HepG2 (cell line): ENCODE measurements around the gene PARD3. TPM values are rescaled to one million over a fixed set of nuclear protein-coding genes. Genes with fewer than 3 reads are reported as not detected.

Experiments
- ADNP ChIP-seq: sonication (generic); formaldehyde crosslinking; IDR thresholded peaks from 2 replicates; pipeline ENCODE4 v1.4.0; 2020; ENCODE audit warnings: missing genetic modification reagents
- ATF1 ChIP-seq: IDR thresholded peaks from 2 replicates; pipeline ENCODE4 v1.6.1; 2016; ENCODE audit warnings: mild to moderate bottlenecking, control low read depth
- CBX2 ChIP-seq, 2 experiments: fragments of 200-600 bp in 1 of 2; sonication (generic); formaldehyde crosslinking in 1 of 2; IDR thresholded peaks; 2 replicates each; pipeline versions ENCODE4 v1.7.0 to v1.8.1; 2018 to 2022; ENCODE audit warnings: low read depth in 2 of 2, low read length in 1 of 2, mild to moderate bottlenecking in 1 of 2, missing genetic modification reagents in 1 of 2
- FOXA3 ChIP-seq: IDR thresholded peaks from 2 replicates; pipeline ENCODE4 v1.6.1; 2016; ENCODE audit warnings: missing genetic modification reagents, missing compliant biosample characterization
- GPN1 ChIP-seq: sonication (generic); formaldehyde crosslinking; IDR thresholded peaks from 2 replicates; pipeline ENCODE4 v1.5.1; 2020; ENCODE audit warnings: missing genetic modification reagents, borderline replicate concordance
- HDAC6 ChIP-seq: fragments of 200-600 bp; sonication (generic); IDR thresholded peaks from 2 replicates; pipeline ENCODE4 v1.7.0; 2017; ENCODE audit warnings: mild to moderate bottlenecking, antibody characterized with exemption, low read length, low read depth
- HNRNPLL ChIP-seq: fragments of 200-400 bp; formaldehyde crosslinking; IDR thresholded peaks from 2 replicates; pipeline ENCODE4 v1.6.1; 2017; ENCODE audit warnings: mild to moderate bottlenecking, low read depth, low read length; ENCODE audit not compliant: poor library complexity, severe bottlenecking
- ISX ChIP-seq: sonication (generic); formaldehyde crosslinking; conservative IDR thresholded peaks from 2 replicates; pipeline ENCODE4 v1.5.0; 2020; ENCODE audit warnings: missing genetic modification reagents
- PHF8 ChIP-seq: sonication (generic); formaldehyde crosslinking; IDR thresholded peaks from 2 replicates; pipeline ENCODE4 v1.5.0; 2020; ENCODE audit warnings: missing genetic modification reagents
- RELA ChIP-seq: sonication (generic); formaldehyde crosslinking; IDR thresholded peaks from 2 replicates; pipeline ENCODE4 v1.4.0; 2020; ENCODE audit warnings: missing genetic modification reagents
- SAP130 ChIP-seq: IDR thresholded peaks from 2 replicates; pipeline ENCODE4 v1.6.1; 2016; ENCODE audit warnings: low read depth
- SETDB1 ChIP-seq: sonication (generic); formaldehyde crosslinking; IDR thresholded peaks from 2 replicates; pipeline ENCODE4 v1.5.1; 2020; ENCODE audit warnings: missing genetic modification reagents, mild to moderate bottlenecking, borderline replicate concordance
- ZBTB42 ChIP-seq: sonication (generic); formaldehyde crosslinking; IDR thresholded peaks from 2 replicates; pipeline ENCODE4 v1.5.0; 2020; ENCODE audit warnings: mild to moderate bottlenecking, missing genetic modification reagents
- ZKSCAN1 ChIP-seq: fragments of 150-350 bp; IDR thresholded peaks from 2 replicates; pipeline ENCODE4 v1.6.1; 2014; ENCODE audit warnings: low read length
- ZNF354B ChIP-seq: sonication (generic); formaldehyde crosslinking; IDR thresholded peaks from 2 replicates; pipeline ENCODE4 v1.8.0; 2022; ENCODE audit warnings: mild to moderate bottlenecking, missing genetic modification reagents
- ZNF629 ChIP-seq: sonication (generic); formaldehyde crosslinking; conservative IDR thresholded peaks from 2 replicates; pipeline ENCODE4 v1.5.0; 2020; ENCODE audit warnings: missing genetic modification reagents
- polyA plus RNA-seq, 8 experiments: library from polyadenylated mRNA; depleted of rRNA in 3 of 8; stranded (reverse) in 7 of 8; unstranded in 1 of 8; fragments of >200 nt; fragmentation: Illumina TruSeq in 4 of 8; extraction: Trizol in 4 of 8; gene quantifications; 2 replicates each; pipeline versions ENCODE4 v1.2.1 to v1.2.3, GENCODE V29; 2011 to 2016; ENCODE audit warnings: low read depth in 4 of 8, missing spikeins in 1 of 8, mixed read lengths in 1 of 8; ENCODE audit not compliant: insufficient read depth in 1 of 8
- total RNA-seq, 5 experiments: library from RNA; depleted of rRNA; stranded (reverse); fragments of >200 nt; fragmentation: Illumina TruSeq; extraction: Trizol; gene quantifications; 2 replicates each; pipeline ENCODE4 v1.2.3, GENCODE V29; 2016; ENCODE audit warnings: low read depth in 1 of 5
- TF ChIP-seq, protein P1 (sequence below): sonication (generic); formaldehyde crosslinking; IDR thresholded peaks from 2 replicates; pipeline ENCODE4 v1.4.0; 2020; ENCODE audit warnings: mild to moderate bottlenecking, missing genetic modification reagents
- TF ChIP-seq, protein P2 (sequence below): fragments of 450-650 bp; IDR thresholded peaks from 2 replicates; pipeline ENCODE4 v1.6.1; 2016
- TF ChIP-seq, protein P3 (sequence below): sonication (generic); formaldehyde crosslinking; IDR thresholded peaks from 2 replicates; pipeline ENCODE4 v1.5.0; 2020; ENCODE audit warnings: mild to moderate bottlenecking, missing genetic modification reagents, borderline replicate concordance
- TF ChIP-seq, protein P4 (sequence below): sonication (generic); formaldehyde crosslinking; IDR thresholded peaks from 2 replicates; pipeline ENCODE4 v1.5.0; 2020; ENCODE audit warnings: mild to moderate bottlenecking, missing genetic modification reagents, borderline replicate concordance
- TF ChIP-seq, protein P5 (sequence below): IDR thresholded peaks from 2 replicates; pipeline ENCODE4 v1.6.1; 2016; ENCODE audit warnings: missing compliant biosample characterization, missing genetic modification reagents, borderline replicate concordance
- TF ChIP-seq, protein P6 (sequence below): sonication (generic); formaldehyde crosslinking; IDR thresholded peaks from 2 replicates; pipeline ENCODE4 v1.4.0; 2020; ENCODE audit warnings: mild to moderate bottlenecking, missing genetic modification reagents

PARD3 gene
- total and polyA plus RNA-seq, 2 of the 13 experiments (the other 11 are each of a cell fraction or from before 2014, with no cell fraction given) = 40.9 to 60.0 TPM

DNA sequence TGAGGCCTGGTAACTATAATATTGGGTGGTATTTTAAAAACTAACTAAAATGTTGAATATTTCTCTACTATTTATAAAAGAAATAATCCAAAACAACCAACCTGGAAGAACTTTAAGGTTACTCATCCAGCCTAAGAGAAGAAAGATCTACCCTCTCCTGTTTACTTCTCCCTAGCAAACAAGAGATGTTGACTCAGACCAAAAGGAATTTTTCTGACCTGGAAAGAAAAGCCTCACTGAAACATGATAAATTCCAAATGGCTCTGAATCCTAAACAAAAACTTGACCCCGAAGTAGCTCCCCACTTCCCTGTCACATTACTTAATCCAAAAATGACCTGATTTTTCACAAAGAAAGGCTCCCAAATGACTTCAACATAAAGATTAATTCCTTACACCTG is 101.2 kb downstream of the PARD3 start (continued):
- TF ChIP-seq ZBTB42 (CRISPR knock-in tag) (no peak), ADNP (CRISPR knock-in tag) (no peak), ZNF354B (CRISPR knock-in tag) (no peak), RELA (CRISPR knock-in tag) (no peak), GPN1 (CRISPR knock-in tag) (no peak), ZNF629 (CRISPR knock-in tag) (no peak), CBX2 (IDR thresholded peaks at IDR 0.05; ENCODE audit: low read depth, low read length) (no peak), CBX2 (CRISPR knock-in tag; IDR thresholded peaks at IDR 0.05; ENCODE audit: low read depth) (no peak), SETDB1 (CRISPR knock-in tag) (no peak), SAP130 (CRISPR knock-in tag) (peak; percentile 26; the same call in 1 of the 2 replicates), HNRNPLL (no peak), ISX (CRISPR knock-in tag) (no peak), ZKSCAN1 (no peak), HDAC6 (no peak), FOXA3 (peak; percentile 91), ATF1 (CRISPR knock-in tag) (no peak), PHF8 (CRISPR knock-in tag) (no peak)
- TF ChIP-seq, protein P1, sequence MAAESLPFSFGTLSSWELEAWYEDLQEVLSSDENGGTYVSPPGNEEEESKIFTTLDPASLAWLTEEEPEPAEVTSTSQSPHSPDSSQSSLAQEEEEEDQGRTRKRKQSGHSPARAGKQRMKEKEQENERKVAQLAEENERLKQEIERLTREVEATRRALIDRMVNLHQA (CRISPR knock-in tag) = no peak
- TF ChIP-seq, protein P2, sequence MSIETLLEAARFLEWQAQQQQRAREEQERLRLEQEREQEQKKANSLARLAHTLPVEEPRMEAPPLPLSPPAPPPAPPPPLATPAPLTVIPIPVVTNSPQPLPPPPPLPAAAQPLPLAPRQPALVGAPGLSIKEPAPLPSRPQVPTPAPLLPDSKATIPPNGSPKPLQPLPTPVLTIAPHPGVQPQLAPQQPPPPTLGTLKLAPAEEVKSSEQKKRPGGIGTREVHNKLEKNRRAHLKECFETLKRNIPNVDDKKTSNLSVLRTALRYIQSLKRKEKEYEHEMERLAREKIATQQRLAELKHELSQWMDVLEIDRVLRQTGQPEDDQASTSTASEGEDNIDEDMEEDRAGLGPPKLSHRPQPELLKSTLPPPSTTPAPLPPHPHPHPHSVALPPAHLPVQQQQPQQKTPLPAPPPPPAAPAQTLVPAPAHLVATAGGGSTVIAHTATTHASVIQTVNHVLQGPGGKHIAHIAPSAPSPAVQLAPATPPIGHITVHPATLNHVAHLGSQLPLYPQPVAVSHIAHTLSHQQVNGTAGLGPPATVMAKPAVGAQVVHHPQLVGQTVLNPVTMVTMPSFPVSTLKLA = no peak
- TF ChIP-seq, protein P3, sequence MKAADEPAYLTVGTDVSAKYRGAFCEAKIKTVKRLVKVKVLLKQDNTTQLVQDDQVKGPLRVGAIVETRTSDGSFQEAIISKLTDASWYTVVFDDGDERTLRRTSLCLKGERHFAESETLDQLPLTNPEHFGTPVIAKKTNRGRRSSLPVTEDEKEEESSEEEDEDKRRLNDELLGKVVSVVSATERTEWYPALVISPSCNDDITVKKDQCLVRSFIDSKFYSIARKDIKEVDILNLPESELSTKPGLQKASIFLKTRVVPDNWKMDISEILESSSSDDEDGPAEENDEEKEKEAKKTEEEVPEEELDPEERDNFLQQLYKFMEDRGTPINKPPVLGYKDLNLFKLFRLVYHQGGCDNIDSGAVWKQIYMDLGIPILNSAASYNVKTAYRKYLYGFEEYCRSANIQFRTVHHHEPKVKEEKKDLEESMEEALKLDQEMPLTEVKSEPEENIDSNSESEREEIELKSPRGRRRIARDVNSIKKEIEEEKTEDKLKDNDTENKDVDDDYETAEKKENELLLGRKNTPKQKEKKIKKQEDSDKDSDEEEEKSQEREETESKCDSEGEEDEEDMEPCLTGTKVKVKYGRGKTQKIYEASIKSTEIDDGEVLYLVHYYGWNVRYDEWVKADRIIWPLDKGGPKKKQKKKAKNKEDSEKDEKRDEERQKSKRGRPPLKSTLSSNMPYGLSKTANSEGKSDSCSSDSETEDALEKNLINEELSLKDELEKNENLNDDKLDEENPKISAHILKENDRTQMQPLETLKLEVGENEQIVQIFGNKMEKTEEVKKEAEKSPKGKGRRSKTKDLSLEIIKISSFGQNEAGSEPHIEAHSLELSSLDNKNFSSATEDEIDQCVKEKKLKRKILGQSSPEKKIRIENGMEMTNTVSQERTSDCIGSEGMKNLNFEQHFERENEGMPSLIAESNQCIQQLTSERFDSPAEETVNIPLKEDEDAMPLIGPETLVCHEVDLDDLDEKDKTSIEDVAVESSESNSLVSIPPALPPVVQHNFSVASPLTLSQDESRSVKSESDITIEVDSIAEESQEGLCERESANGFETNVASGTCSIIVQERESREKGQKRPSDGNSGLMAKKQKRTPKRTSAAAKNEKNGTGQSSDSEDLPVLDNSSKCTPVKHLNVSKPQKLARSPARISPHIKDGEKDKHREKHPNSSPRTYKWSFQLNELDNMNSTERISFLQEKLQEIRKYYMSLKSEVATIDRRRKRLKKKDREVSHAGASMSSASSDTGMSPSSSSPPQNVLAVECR (CRISPR knock-in tag) = no peak
- TF ChIP-seq, protein P4, sequence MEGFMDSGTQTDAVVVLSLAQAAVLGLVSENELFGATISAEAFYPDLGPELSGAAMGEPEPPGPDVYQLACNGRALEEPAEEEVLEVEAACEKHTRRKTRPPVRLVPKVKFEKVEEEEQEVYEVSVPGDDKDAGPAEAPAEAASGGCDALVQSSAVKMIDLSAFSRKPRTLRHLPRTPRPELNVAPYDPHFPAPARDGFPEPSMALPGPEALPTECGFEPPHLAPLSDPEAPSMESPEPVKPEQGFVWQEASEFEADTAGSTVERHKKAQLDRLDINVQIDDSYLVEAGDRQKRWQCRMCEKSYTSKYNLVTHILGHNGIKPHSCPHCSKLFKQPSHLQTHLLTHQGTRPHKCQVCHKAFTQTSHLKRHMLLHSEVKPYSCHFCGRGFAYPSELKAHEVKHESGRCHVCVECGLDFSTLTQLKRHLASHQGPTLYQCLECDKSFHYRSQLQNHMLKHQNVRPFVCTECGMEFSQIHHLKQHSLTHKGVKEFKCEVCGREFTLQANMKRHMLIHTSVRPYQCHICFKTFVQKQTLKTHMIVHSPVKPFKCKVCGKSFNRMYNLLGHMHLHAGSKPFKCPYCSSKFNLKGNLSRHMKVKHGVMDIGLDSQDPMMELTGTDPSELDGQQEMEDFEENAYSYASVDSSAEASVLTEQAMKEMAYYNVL (CRISPR knock-in tag) = no peak
- TF ChIP-seq, protein P5, sequence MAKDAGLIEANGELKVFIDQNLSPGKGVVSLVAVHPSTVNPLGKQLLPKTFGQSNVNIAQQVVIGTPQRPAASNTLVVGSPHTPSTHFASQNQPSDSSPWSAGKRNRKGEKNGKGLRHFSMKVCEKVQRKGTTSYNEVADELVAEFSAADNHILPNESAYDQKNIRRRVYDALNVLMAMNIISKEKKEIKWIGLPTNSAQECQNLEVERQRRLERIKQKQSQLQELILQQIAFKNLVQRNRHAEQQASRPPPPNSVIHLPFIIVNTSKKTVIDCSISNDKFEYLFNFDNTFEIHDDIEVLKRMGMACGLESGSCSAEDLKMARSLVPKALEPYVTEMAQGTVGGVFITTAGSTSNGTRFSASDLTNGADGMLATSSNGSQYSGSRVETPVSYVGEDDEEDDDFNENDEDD (CRISPR knock-in tag) = no peak
- TF ChIP-seq, protein P6, sequence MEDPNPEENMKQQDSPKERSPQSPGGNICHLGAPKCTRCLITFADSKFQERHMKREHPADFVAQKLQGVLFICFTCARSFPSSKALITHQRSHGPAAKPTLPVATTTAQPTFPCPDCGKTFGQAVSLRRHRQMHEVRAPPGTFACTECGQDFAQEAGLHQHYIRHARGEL (CRISPR knock-in tag) = no peak
